ENCODE data around the gene ZKSCAN2.

Gene ZKSCAN2

GRCh38 chr16:25189305-25189704, 68.3 kb downstream of the ZKSCAN2 start:
- no peak for TF ChIP-seq CTCF (IDR thresholded peaks at IDR 0.05; ENCODE audit: low read depth, low read length, missing control alignments)
- DNase-seq (ENCODE audit: low read depth), result no peak
- no peak overlapping the region for H3K4me3 ChIP-seq (ENCODE audit: low read depth, low read length)

GRCh38 chr16:25187491-25187795, 70.2 kb downstream of the ZKSCAN2 start:
- no peak for DNase-seq (ENCODE audit: low read depth)
- no peak for TF ChIP-seq CTCF (IDR thresholded peaks at IDR 0.05; ENCODE audit: low read depth, low read length, missing control alignments)
- no peak overlapping the region for H3K4me3 ChIP-seq (ENCODE audit: low read depth, low read length)

All from GM12864 (cell line).